K562 (cell line): ENCODE results near the gene CHRNA10. TPM values are rescaled to one million over a fixed set of nuclear protein-coding genes. Genes with fewer than 3 reads are reported as not detected.

Experiments
- ATAC-seq: fragments of 200-7000 bp; cut with Tn5 transposase; 3 replicates; pipeline ENCODE4 v1.9.1; 2020; ENCODE audit warnings: moderate library complexity
- BruUV-seq: library from RNA; stranded (reverse); fragments of 400-500 nt; replicated peaks from 2 replicates; lab custom pipeline; 2021; lab: Mats Ljungman, UMichigan
- CTCF ChIA-PET: fragments of 300-600 bp; formaldehyde crosslinking; extraction: SDS; loops from one replicate; lab custom pipeline; 2021; ENCODE audit warnings: low intra/inter-chr PET ratio; lab: Yijun Ruan, JAX
- POLR2A ChIA-PET: fragments of 300-600, 350-650 bp; sonication (Branson Sonifier 250); formaldehyde crosslinking; extraction: SDS; loops from one replicate; lab custom pipeline; 2021; ENCODE audit warnings: antibody characterized with exemption, inconsistent platforms; lab: Yijun Ruan, JAX
- DNase-seq, 4 experiments: peaks; one replicate each; pipeline versions ENCODE4 v3.0.0 to v3.0.0-alpha.2; 2011 to 2018; ENCODE audit warnings: low spot score in 3 of 4, mixed read lengths in 3 of 4; ENCODE audit errors: extremely low read depth in 1 of 4
- FAIRE-seq: peaks from 2 replicates; lab custom pipeline; 2011; peaks lifted over from hg19 to GRCh38; lab: Jason Lieb, UNC
- H2AFZ ChIP-seq: 2 replicates; pipeline ENCODE4 v1.6.0; 2011; ENCODE audit warnings: low read depth, low read length, control low read depth, inconsistent platforms
- H3K27ac ChIP-seq: fragments of 200-600 bp; 3 replicates; pipeline ENCODE4 v1.8.0; 2011; ENCODE audit warnings: low read depth, mild to moderate bottlenecking, control low read depth, inconsistent platforms, low read length, moderate library complexity, mixed read lengths; ENCODE audit errors: extremely low read depth
- H3K27me3 ChIP-seq, 2 experiments: fragments of 300-600 bp in 1 of 2; 2 replicates in 1 of 2; 3 replicates in 1 of 2; pipeline versions ENCODE4 v1.6.0 to v1.8.0; 2011; ENCODE audit warnings: inconsistent platforms in 2 of 2, low read length in 2 of 2, mild to moderate bottlenecking in 1 of 2, mixed read lengths in 1 of 2, moderate library complexity in 1 of 2; ENCODE audit not compliant: control insufficient read depth in 2 of 2, insufficient read depth in 2 of 2
- H3K36me3 ChIP-seq: fragments of 300-600 bp; 3 replicates; pipeline ENCODE4 v1.8.0; 2011; ENCODE audit warnings: mild to moderate bottlenecking, low read length, inconsistent platforms; ENCODE audit not compliant: control insufficient read depth, insufficient read depth
- H3K4me1 ChIP-seq, 2 experiments: fragments of 200-600 bp in 1 of 2; replicated peaks in 1 of 2; 2 replicates in 1 of 2; 3 replicates in 1 of 2; pipeline versions ENCODE4 v1.5.1 to v1.8.0; 2011; ENCODE audit warnings: inconsistent platforms in 2 of 2, low read length in 2 of 2, mild to moderate bottlenecking in 1 of 2, mixed read lengths in 1 of 2, moderate library complexity in 1 of 2; ENCODE audit not compliant: control insufficient read depth in 2 of 2, insufficient read depth in 2 of 2
- H3K4me2 ChIP-seq: 2 replicates; pipeline ENCODE4 v1.6.1; 2011; ENCODE audit warnings: low read length, control low read depth, inconsistent platforms, mixed read lengths; ENCODE audit not compliant: insufficient read depth
- H3K4me3 ChIP-seq: fragments of 200-600 bp; sonication (generic), shearing (Covaris generic); 2 replicates; pipeline ENCODE4 v1.5.1; 2016; ENCODE audit warnings: control low read depth, inconsistent platforms
- H3K79me2 ChIP-seq: fragments of 200-600 bp; 3 replicates; pipeline ENCODE4 v1.8.0; 2011; ENCODE audit warnings: low read length, inconsistent platforms; ENCODE audit not compliant: control insufficient read depth, insufficient read depth
- H3K9ac ChIP-seq, 2 experiments: 2 replicates each; pipeline versions ENCODE4 v1.6.0 to v1.6.1; 2011; ENCODE audit warnings: low read depth in 2 of 2, low read length in 2 of 2, control low read depth in 1 of 2, inconsistent platforms in 1 of 2, mild to moderate bottlenecking in 1 of 2, mixed read lengths in 1 of 2; ENCODE audit not compliant: insufficient read depth in 1 of 2
- H3K9me1 ChIP-seq: one replicate; pipeline ENCODE4 v1.6.0; 2011; ENCODE audit warnings: inconsistent platforms, mild to moderate bottlenecking, low read length, moderate library complexity; ENCODE audit not compliant: control insufficient read depth, insufficient read depth
- H3K9me3 ChIP-seq: replicated peaks from 2 replicates; pipeline ENCODE4 v1.5.1; 2011; ENCODE audit warnings: low read depth, low read length, inconsistent platforms; ENCODE audit not compliant: control insufficient read depth, insufficient read depth
- H4K20me1 ChIP-seq: replicated peaks from 2 replicates; pipeline ENCODE4 v1.6.1; 2011; ENCODE audit warnings: low read length, inconsistent platforms, mixed read lengths; ENCODE audit not compliant: control insufficient read depth, insufficient read depth
- CHD2 ChIP-seq: IDR thresholded peaks from 2 replicates; pipeline ENCODE4 v1.6.1; 2011; ENCODE audit warnings: low read depth, low read length
- CTBP1 ChIP-seq: fragments of 450-650 bp; IDR thresholded peaks from 2 replicates; pipeline ENCODE4 v1.6.1; 2016; ENCODE audit warnings: borderline replicate concordance
- FOXP1 ChIP-seq: sonication (generic); formaldehyde crosslinking; IDR thresholded peaks from 2 replicates; pipeline ENCODE4 v1.8.0; 2022; ENCODE audit warnings: mild to moderate bottlenecking, missing genetic modification reagents
- GABPB1 ChIP-seq: sonication (generic); formaldehyde crosslinking; IDR thresholded peaks from 2 replicates; pipeline ENCODE4 v1.8.0; 2022; ENCODE audit warnings: mild to moderate bottlenecking, missing genetic modification reagents
- GATA2 ChIP-seq: sonication (generic); formaldehyde crosslinking; IDR thresholded peaks from 2 replicates; pipeline ENCODE4 v1.4.0; 2020; ENCODE audit warnings: mild to moderate bottlenecking, missing genetic modification reagents
- HDAC1 ChIP-seq, 2 experiments: fragments of 450-650 bp; IDR thresholded peaks; 2 replicates each; pipeline ENCODE4 v1.6.1; 2016 to 2017; ENCODE audit warnings: inconsistent platforms in 1 of 2, mild to moderate bottlenecking in 1 of 2, moderate library complexity in 1 of 2
- HMGN3 ChIP-seq: IDR thresholded peaks from 2 replicates; pipeline ENCODE4 v1.6.1; 2011; ENCODE audit warnings: borderline replicate concordance, low read depth, mild to moderate bottlenecking, mixed read lengths, low read length; ENCODE audit not compliant: insufficient read length; ENCODE audit errors: extremely low read depth
- PTTG1 ChIP-seq: fragments of 450-650 bp; IDR thresholded peaks from 2 replicates; pipeline ENCODE4 v1.6.1; 2016; ENCODE audit warnings: low read depth, mild to moderate bottlenecking, missing genetic modification characterization, missing compliant biosample characterization
- RFX1 ChIP-seq: fragments of 450-650 bp; IDR thresholded peaks from 2 replicates; pipeline ENCODE4 v1.6.1; 2016; ENCODE audit warnings: mild to moderate bottlenecking, moderate library complexity
- SAFB2 ChIP-seq: fragments of 200-400 bp; formaldehyde crosslinking; IDR thresholded peaks from 2 replicates; pipeline ENCODE4 v1.6.1; 2018; ENCODE audit warnings: borderline replicate concordance, low read length, low read depth, moderate library complexity; ENCODE audit not compliant: severe bottlenecking
- SNIP1 ChIP-seq: fragments of 450-650 bp; IDR thresholded peaks from 2 replicates; pipeline ENCODE4 v1.7.1; 2017; ENCODE audit warnings: low read depth, mild to moderate bottlenecking
- TBP ChIP-seq: optimal IDR thresholded peaks from 2 replicates; pipeline ENCODE3; 2011; ENCODE audit warnings: low read depth, low read length, improper control_type of control experiment
- TFAM ChIP-seq: fragments of 250-450 bp; sonication (Bioruptor Pico); conservative IDR thresholded peaks from 2 replicates; pipeline ENCODE4 v1.5.0; 2021; ENCODE audit warnings: mild to moderate bottlenecking, moderate library complexity
- XRCC4 ChIP-seq: IDR thresholded peaks from one replicate; pipeline ENCODE4 v1.6.1; 2011; ENCODE audit not compliant: insufficient read depth, insufficient read length; ENCODE audit errors: extremely low read depth
- in situ Hi-C: fragments of 300-500 bp; cut with MboI; formaldehyde crosslinking; loops from 4 replicates; pipeline ENCODE4 v1.15.0; 2018; ENCODE audit warnings: inconsistent platforms, mixed read lengths
- intact Hi-C: fragments of 100-400 bp; cut with micrococcal nuclease; formaldehyde crosslinking; loops from 2 replicates; pipeline ENCODE4 v1.14.2; 2022
- polyA plus RNA-seq, 8 experiments: library from polyadenylated mRNA; depleted of rRNA in 4 of 8; stranded (reverse) in 5 of 8; unstranded in 3 of 8; fragments of >200 nt; fragmentation: Nextera tagmentation in 2 of 8; fragmentation: Illumina TruSeq in 1 of 8; extraction: Ambion mirVana in 2 of 8; extraction: Trizol in 1 of 8; gene quantifications; 2 replicates each; pipeline versions ENCODE4 v1.2.1 to v1.2.3, GENCODE V29; 2011 to 2014; ENCODE audit warnings: inconsistent platforms in 1 of 8, missing spikeins in 1 of 8
- total RNA-seq, 7 experiments: library from RNA; depleted of rRNA in 6 of 7; stranded (reverse); fragments of >200 nt in 6 of 7; fragmentation: Illumina TruSeq in 2 of 7; extraction: Trizol in 2 of 7; gene quantifications; 2 replicates each; pipeline versions ENCODE4 v1.2.1 to v1.2.3, GENCODE V29; 2011 to 2021; ENCODE audit warnings: low replicate concordance in 1 of 7
- TF ChIP-seq, protein P1 (sequence below): fragments of 250-450 bp; sonication (Bioruptor Pico); IDR thresholded peaks from 2 replicates; pipeline ENCODE4 v1.8.0; 2021; ENCODE audit warnings: borderline replicate concordance, mild to moderate bottlenecking, moderate library complexity; ENCODE audit not compliant: poor library complexity, severe bottlenecking
- TF ChIP-seq, protein P2 (sequence below): fragments of 250-450 bp; sonication (Bioruptor Pico); IDR thresholded peaks from 2 replicates; pipeline ENCODE4 v1.5.0; 2021; ENCODE audit warnings: mild to moderate bottlenecking, borderline replicate concordance
- TF ChIP-seq, protein P3 (sequence below): fragments of 250-450 bp; sonication (Bioruptor Pico); IDR thresholded peaks from 2 replicates; pipeline ENCODE4 v1.4.0; 2020; ENCODE audit warnings: mild to moderate bottlenecking, moderate library complexity
- TF ChIP-seq, protein P4 (sequence below): fragments of 450-650 bp; formaldehyde crosslinking; IDR thresholded peaks from 2 replicates; pipeline ENCODE4 v1.4.0; 2020; ENCODE audit warnings: mild to moderate bottlenecking, moderate library complexity

CHRNA10 gene
- total and polyA plus RNA-seq, 9 of the 15 experiments (the other 6 are each of a cell fraction or from before 2014, with no cell fraction given): 0.35 to 1.9 (median 0.81) TPM

- POLR2A ChIA-PET: interaction anchor here (0.7 kb wide), 1 partner anchor 21 kb away, joined by 3 read pairs; no protein-coding TSS in a partner anchor
- no peak overlapping the region for H3K4me3 ChIP-seq
- H3K9ac ChIP-seq: no peak overlapping the region
- H3K9me1 ChIP-seq: no peaks in the 10 kb centered on the region
- H3K79me2 ChIP-seq: no peaks in the 10 kb centered on the region
- FAIRE-seq: no peak
- no peak overlapping the region for H3K4me2 ChIP-seq
- no peak for DNase-seq
- in situ Hi-C loops (no loop called here), intact Hi-C loops (no loop called here)
- H2AFZ ChIP-seq: no peak overlapping the region
- no TSS peak for BruUV-seq
- ATAC-seq: no peak
- peaks cover 12% of the 10 kb centered on the region; the same call in 1 of the 3 replicates for H3K36me3 ChIP-seq
- no peaks in the 10 kb centered on the region for H3K9me3 ChIP-seq
- H3K27ac ChIP-seq: no peak overlapping the region
- CTCF ChIA-PET: no interaction called here
- H3K4me1 ChIP-seq: peaks cover 0 to 21% of the 10 kb centered on the region in 2 experiments; a peak in 2 of 5 replicates
- peaks cover 7% of the 10 kb centered on the region; the same call in 1 of the 2 replicates for H4K20me1 ChIP-seq
- H3K27me3 ChIP-seq: peaks cover 15 to 31% of the 10 kb centered on the region in 2 experiments
- TF ChIP-seq CHD2 (no peak), SAFB2 (no peak), TBP (no peak), TFAM (CRISPR knock-in tag) (no peak), HMGN3 (no peak), SNIP1 (no peak), GATA2 (CRISPR knock-in tag) (peak; percentile 72), RFX1 (no peak), CTBP1 (0 out of 2 replicates have a peak, but pooled peaks have one; percentile 24), FOXP1 (CRISPR knock-in tag) (no peak), XRCC4 (no peak), PTTG1 (tag) (no peak), GABPB1 (CRISPR knock-in tag) (no peak), HDAC1 (IDR thresholded peaks at IDR 0.05) (peak in 1 of 2 experiments; percentile 65; a peak in 1 of 4 replicates)
- TF ChIP-seq, protein P1, sequence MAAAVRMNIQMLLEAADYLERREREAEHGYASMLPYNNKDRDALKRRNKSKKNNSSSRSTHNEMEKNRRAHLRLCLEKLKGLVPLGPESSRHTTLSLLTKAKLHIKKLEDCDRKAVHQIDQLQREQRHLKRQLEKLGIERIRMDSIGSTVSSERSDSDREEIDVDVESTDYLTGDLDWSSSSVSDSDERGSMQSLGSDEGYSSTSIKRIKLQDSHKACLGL (CRISPR knock-in tag): no peak
- TF ChIP-seq, protein P2, sequence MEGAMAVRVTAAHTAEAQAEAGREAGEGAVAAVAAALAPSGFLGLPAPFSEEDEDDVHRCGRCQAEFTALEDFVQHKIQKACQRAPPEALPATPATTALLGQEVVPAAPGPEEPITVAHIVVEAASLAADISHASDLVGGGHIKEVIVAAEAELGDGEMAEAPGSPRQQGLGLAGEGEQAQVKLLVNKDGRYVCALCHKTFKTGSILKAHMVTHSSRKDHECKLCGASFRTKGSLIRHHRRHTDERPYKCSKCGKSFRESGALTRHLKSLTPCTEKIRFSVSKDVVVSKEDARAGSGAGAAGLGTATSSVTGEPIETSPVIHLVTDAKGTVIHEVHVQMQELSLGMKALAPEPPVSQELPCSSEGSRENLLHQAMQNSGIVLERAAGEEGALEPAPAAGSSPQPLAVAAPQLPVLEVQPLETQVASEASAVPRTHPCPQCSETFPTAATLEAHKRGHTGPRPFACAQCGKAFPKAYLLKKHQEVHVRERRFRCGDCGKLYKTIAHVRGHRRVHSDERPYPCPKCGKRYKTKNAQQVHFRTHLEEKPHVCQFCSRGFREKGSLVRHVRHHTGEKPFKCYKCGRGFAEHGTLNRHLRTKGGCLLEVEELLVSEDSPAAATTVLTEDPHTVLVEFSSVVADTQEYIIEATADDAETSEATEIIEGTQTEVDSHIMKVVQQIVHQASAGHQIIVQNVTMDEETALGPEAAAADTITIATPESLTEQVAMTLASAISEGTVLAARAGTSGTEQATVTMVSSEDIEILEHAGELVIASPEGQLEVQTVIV: no peak
- TF ChIP-seq, protein P3, sequence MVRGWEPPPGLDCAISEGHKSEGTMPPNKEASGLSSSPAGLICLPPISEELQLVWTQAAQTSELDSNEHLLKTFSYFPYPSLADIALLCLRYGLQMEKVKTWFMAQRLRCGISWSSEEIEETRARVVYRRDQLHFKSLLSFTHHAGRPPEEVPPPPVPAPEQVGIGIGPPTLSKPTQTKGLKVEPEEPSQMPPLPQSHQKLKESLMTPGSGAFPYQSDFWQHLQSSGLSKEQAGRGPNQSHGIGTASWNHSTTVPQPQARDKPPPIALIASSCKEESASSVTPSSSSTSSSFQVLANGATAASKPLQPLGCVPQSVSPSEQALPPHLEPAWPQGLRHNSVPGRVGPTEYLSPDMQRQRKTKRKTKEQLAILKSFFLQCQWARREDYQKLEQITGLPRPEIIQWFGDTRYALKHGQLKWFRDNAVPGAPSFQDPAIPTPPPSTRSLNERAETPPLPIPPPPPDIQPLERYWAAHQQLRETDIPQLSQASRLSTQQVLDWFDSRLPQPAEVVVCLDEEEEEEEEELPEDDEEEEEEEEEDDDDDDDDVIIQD: no peak
- TF ChIP-seq, protein P4, sequence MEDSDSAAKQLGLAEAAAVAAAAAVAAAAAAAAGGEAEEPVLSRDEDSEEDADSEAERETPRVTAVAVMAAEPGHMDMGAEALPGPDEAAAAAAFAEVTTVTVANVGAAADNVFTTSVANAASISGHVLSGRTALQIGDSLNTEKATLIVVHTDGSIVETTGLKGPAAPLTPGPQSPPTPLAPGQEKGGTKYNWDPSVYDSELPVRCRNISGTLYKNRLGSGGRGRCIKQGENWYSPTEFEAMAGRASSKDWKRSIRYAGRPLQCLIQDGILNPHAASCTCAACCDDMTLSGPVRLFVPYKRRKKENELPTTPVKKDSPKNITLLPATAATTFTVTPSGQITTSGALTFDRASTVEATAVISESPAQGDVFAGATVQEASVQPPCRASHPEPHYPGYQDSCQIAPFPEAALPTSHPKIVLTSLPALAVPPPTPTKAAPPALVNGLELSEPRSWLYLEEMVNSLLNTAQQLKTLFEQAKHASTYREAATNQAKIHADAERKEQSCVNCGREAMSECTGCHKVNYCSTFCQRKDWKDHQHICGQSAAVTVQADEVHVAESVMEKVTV (CRISPR knock-in tag): no peak
Observed at GRCh38 chr11:3662856-3663255, 8.3 kb downstream of the CHRNA10 start.
